Mucosa of descending colon (tissue), 3 donors: ENCODE data around the gene CREB3L1. TPM values are rescaled to one million over a fixed set of nuclear protein-coding genes. Genes with fewer than 3 reads are reported as not detected.
"Not testable (repeated sequence)": the region's sequence is repeated elsewhere in the genome, so short reads cannot be mapped to it uniquely, and the experiment has no call there.

Experiments
- ATAC-seq: fragments of 200-7000 bp; cut with Tn5 transposase; one replicate; pipeline ENCODE4 v1.9.1; 2020; ENCODE audit warnings: mild to moderate bottlenecking, moderate library complexity
- DNase-seq, 3 donors: peaks; one replicate each; pipeline ENCODE4 v3.0.0-alpha.2; 2020
- H3K36me3 ChIP-seq: fragments of 200-600 bp; one replicate; pipeline ENCODE4 v1.8.0; 2021; ENCODE audit warnings: low read depth, mild to moderate bottlenecking
- H3K4me1 ChIP-seq: fragments of 200-600 bp; one replicate; pipeline ENCODE4 v1.8.0; 2021; ENCODE audit warnings: low read depth, mild to moderate bottlenecking
- H3K4me3 ChIP-seq: fragments of 200-600 bp; one replicate; pipeline ENCODE4 v1.8.0; 2021; ENCODE audit warnings: mild to moderate bottlenecking
- H3K9me3 ChIP-seq: fragments of 200-600 bp; one replicate; pipeline ENCODE4 v1.8.0; 2021; ENCODE audit warnings: mild to moderate bottlenecking
- intact Hi-C, 2 donors: fragments of 100-400 bp; cut with DNase I in 1 of 2; cut with micrococcal nuclease in 1 of 2; formaldehyde crosslinking; loops; one replicate each; pipeline versions ENCODE4 v1.11.0 to v1.11.1; 2022; cut with DNase I, micrococcal nuclease
- total RNA-seq, 3 donors: library from RNA; stranded (reverse); fragmentation: NEBNext Ultra II Directional in 2 of 3; extraction: Animal tissue kit (Norgen Biotek cat#: 25700) in 2 of 3; gene quantifications; one replicate each; pipeline versions ENCODE4 v1.2.1 to v1.2.4, GENCODE V29; 2021 to 2023
- TF ChIP-seq, protein P1 (sequence below): fragments of 200-600 bp; IDR thresholded peaks from one replicate; pipeline ENCODE4 v1.8.0; 2022; ENCODE audit warnings: antibody characterized with exemption, mild to moderate bottlenecking
- donor health status: DM: no; HTN: no; CAD: no; lungs with moderate emphysema.
- donor health status: DM: no; HTN: no; CAD: no.
- donor health status: DM: no; HTN: yes; CAD: no.

CREB3L1 gene
- total RNA-seq, 3 donors from 2014 or later = 52.7 to 140 (median 108) TPM

DNA sequence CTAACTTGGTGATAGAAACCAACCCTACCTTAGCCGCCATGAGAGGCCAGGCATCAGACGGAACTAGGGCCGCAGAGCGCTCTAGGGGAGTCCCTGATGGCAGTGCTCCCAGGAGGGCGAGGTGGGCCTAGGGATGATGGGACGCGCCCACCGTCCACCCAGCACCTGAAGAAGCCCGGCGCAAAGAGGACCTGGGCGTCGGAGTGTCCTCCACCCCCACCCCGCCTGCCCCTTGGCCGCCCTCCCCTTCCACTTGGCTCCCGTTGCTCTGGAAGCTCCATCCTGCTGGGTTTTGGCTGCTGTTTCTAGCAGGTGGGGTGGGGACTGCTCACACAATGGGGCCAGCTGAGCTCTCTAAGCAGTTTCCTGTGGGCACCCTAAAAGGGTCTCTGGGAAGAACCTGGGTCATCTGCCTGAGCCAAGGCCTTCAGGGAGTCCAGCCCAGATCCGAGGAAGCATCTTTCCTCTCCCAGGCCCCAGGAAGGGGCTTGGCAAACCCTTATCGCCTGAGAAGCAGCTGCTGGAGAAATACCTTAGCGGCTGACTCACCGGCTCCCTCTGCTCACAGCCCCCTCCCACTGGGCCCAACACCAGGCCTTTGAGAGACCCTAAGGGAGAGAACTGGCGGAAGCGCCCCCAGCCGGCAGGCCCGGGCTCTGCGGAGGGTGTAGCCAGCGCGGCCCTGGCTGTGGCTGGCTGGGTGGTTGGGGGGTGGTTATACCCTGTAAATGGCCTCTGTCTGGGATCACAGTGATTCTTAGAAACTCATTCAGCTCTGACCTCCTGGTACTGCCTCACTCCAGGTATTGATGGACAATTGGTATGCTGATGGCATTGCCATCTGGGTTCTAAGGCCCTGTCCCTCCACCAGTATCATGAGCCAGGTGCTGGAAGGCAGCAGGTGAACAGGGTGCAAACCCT lies 19.3 kb downstream of the CREB3L1 start:
- no peak for DNase-seq
- ATAC-seq = no peak

DNA sequence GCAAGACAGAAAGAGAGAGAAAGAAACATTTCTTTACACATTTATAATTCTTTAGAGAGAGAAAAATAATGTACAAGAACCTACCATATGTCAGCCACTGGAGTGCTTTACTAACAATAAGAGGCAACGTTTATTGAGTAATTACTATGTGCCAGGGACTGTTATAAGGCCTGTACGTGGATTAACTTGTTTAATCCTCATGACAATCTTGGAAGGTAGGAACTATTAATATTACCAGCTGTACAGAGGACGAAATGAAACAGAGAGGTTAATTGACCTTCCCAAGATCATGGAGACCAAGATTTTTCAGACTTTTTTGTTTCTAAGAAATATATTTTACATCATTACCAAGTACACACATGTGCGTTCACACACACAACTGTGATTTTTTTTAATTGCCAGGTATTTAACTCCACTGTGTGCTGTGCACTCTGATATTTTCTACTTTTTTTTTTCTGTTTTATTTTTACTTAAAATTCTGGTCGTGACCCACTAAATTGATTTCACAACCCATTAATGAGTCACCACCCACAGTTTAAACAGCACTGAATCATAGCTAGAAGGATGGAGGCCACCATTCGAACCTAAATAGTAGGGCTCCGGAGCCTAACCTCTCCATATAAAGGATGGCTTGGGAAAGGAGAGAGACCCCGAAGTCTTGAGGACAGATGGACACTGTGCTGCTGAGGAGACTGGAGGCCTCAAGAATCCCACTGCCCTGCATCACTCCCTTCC lies 21.4 kb downstream of the CREB3L1 start:
- no peaks in the 10 kb centered on the region for H3K36me3 ChIP-seq
- no peaks in the 10 kb centered on the region for H3K9me3 ChIP-seq
- ATAC-seq (no peak), DNase-seq (no peak)
- H3K4me1 ChIP-seq = peaks cover 12% of the 10 kb centered on the region
- TF ChIP-seq, protein P1, sequence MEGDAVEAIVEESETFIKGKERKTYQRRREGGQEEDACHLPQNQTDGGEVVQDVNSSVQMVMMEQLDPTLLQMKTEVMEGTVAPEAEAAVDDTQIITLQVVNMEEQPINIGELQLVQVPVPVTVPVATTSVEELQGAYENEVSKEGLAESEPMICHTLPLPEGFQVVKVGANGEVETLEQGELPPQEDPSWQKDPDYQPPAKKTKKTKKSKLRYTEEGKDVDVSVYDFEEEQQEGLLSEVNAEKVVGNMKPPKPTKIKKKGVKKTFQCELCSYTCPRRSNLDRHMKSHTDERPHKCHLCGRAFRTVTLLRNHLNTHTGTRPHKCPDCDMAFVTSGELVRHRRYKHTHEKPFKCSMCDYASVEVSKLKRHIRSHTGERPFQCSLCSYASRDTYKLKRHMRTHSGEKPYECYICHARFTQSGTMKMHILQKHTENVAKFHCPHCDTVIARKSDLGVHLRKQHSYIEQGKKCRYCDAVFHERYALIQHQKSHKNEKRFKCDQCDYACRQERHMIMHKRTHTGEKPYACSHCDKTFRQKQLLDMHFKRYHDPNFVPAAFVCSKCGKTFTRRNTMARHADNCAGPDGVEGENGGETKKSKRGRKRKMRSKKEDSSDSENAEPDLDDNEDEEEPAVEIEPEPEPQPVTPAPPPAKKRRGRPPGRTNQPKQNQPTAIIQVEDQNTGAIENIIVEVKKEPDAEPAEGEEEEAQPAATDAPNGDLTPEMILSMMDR = no peak
- H3K4me3 ChIP-seq = no peak overlapping the region
- intact Hi-C loops = no loop called here

More for the DNA sequence above, 19.3 kb downstream of the CREB3L1 start:
- no peaks in the 10 kb centered on the region for H3K9me3 ChIP-seq
- H3K4me3 ChIP-seq = no peak overlapping the region
- peaks cover 12% of the 10 kb centered on the region for H3K4me1 ChIP-seq
- no peaks in the 10 kb centered on the region for H3K36me3 ChIP-seq
- TF ChIP-seq, protein P1 = no peak
- intact Hi-C loops = no loop called here

DNA sequence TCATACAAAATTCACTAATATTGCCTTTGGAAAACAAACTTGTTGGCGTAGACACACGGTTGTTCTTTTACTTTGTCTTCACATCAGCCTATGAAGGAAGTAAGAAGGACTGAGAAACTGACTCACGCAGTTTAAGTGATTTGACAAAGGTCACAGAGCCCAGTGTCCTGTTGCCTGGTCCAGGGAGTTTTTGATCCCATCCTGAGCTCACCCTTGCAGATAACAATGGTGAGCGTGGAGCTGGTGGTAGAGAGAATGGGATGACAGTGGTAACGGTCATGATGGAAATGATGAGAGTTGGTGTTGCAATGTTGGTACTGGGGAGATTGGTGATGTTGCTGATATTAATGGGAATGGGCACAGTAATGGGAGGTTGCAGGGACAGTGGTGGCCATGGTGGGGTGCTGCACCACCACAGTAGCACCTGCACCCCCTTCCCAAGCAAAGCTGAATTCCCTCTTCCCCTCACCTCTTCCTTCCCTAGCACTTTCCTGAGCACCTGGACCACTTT lies 22.0 kb downstream of the CREB3L1 start:
- no peak overlapping the region for H3K4me3 ChIP-seq
- ATAC-seq (no peak), DNase-seq (no peak)
- intact Hi-C loops = no loop called here
- H3K9me3 ChIP-seq = no peaks in the 10 kb centered on the region
- no peaks in the 10 kb centered on the region for H3K36me3 ChIP-seq
- peaks cover 12% of the 10 kb centered on the region for H3K4me1 ChIP-seq
- TF ChIP-seq, protein P1 = no peak

DNA sequence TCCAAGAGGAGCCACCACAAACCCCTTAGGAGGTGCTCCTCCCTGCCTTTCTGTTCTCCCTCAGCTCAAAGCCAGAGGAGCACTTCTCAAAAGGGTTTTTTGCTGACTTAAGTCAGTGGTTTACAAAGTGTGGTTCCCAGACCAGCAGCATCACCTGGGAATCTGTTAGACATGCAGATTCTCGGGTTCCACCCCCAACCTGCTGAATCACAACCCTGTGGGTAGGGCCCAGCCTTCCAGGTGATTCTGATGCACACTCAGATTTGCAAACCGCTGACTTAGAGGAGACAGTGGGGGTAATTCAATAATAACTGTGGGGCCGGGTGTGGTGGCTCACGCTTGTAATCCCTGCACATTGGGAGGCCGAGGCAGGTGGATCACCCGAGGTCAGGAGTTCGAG lies 22.8 kb downstream of the CREB3L1 start:
- ATAC-seq (no peak), DNase-seq (no peak)
- Histone ChIP-seq H3K4me1 (peaks cover 7% of the 10 kb centered on the region), H3K9me3 (no peaks in the 10 kb centered on the region), H3K36me3 (no peaks in the 10 kb centered on the region), H3K4me3 (no peak overlapping the region)
- intact Hi-C loops = no loop called here
- TF ChIP-seq, protein P1 = no peak

DNA sequence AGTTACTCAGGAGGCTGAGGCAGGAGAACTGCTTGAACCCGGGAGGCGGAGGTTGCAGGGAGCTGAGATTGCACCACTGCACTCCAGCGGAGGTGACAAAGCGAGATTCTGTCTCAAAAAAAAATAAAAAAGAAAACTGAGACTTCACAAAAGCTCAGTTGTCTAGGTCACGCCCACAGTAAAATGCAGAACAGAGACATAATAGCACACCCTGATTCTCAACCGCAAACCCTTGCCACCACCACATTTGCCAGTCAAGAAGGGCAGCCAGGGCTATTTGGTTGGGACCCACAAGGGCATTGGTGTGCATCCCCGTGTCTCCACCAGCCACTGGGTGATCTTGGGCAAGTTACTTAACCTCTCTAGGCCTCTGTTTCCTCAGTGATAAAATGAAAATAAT lies 25.4 kb downstream of the CREB3L1 start:
- no peak overlapping the region for H3K4me3 ChIP-seq
- DNase-seq (no peak), ATAC-seq (peak; percentile 31)
- H3K9me3 ChIP-seq = no peaks in the 10 kb centered on the region
- TF ChIP-seq, protein P1 = no peak
- no peaks in the 10 kb centered on the region for H3K4me1 ChIP-seq
- no peaks in the 10 kb centered on the region for H3K36me3 ChIP-seq
- intact Hi-C loops = no loop called here

DNA sequence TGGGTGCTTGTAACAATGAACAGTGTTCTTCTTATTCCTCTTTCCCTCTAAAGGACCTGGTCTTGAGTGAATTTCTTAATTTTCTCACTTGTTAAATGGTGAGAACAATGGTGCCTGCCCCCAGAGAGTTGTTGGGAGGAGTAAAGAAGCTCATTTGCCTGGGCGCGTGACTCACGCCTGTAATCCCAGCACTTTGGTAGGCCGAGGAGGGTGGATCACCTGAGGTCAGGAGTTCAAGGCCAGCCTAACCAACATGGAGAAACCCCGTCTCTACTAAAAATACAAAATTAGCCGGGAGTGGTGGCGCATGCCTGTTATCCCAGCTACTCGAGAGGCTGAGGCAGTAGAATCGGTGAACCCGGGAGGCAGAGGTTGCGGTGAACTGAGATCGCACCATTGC lies 26.6 kb downstream of the CREB3L1 start:
- intact Hi-C loops, ATAC-seq, H3K4me1 ChIP-seq, DNase-seq, H3K4me3 ChIP-seq, H3K9me3 ChIP-seq, H3K36me3 ChIP-seq: not testable (repeated sequence)
